K562 (cell line): ENCODE data around the gene NFIC. TPM values are rescaled to one million over a fixed set of nuclear protein-coding genes. Genes with fewer than 3 reads are reported as not detected.
A peak's percentile ranks its signal among the peaks of the same experiment; 100 is the strongest.

Experiments used
- CBX3 ChIP-seq, 2 experiments: IDR thresholded peaks; 1 replicate in 1 of 2; 2 replicates in 1 of 2; pipeline ENCODE4 v1.6.1; 2012; ENCODE audit warnings: inconsistent platforms in 2 of 2, low read length in 2 of 2, borderline replicate concordance in 1 of 2, control low read depth in 1 of 2
- CHD1 ChIP-seq: fragments of 200-600 bp; sonication (generic); IDR thresholded peaks from one replicate; pipeline ENCODE4 v1.6.1; 2012; ENCODE audit warnings: mild to moderate bottlenecking, moderate library complexity, low read length, inconsistent platforms
- ERF ChIP-seq: fragments of 450-650 bp; formaldehyde crosslinking; IDR thresholded peaks from 2 replicates; pipeline ENCODE4 v1.4.0; 2020; ENCODE audit warnings: mild to moderate bottlenecking, mixed read lengths
- FOXK1 ChIP-seq: sonication (generic); formaldehyde crosslinking; IDR thresholded peaks from 2 replicates; pipeline ENCODE4 v1.8.0; 2022; ENCODE audit warnings: missing genetic modification reagents, mild to moderate bottlenecking, borderline replicate concordance
- HLTF ChIP-seq: fragments of 450-650 bp; IDR thresholded peaks from 2 replicates; pipeline ENCODE4 v1.6.1; 2016
- HMGN3 ChIP-seq: IDR thresholded peaks from 2 replicates; pipeline ENCODE4 v1.6.1; 2011; ENCODE audit warnings: borderline replicate concordance, low read depth, mild to moderate bottlenecking, mixed read lengths, low read length; ENCODE audit not compliant: insufficient read length; ENCODE audit errors: extremely low read depth
- HNRNPH1 ChIP-seq: fragments of 200-400 bp; formaldehyde crosslinking; optimal IDR thresholded peaks from 2 replicates; pipeline ENCODE3; 2017; ENCODE audit warnings: low read depth, mild to moderate bottlenecking, low read length, moderate library complexity
- JUND ChIP-seq, 2 experiments: IDR thresholded peaks; 2 replicates in 1 of 2; 3 replicates in 1 of 2; pipeline ENCODE4 v1.6.1; 2011; ENCODE audit warnings: borderline replicate concordance in 2 of 2, low read depth in 2 of 2, low read length in 2 of 2, improper control_type of control experiment in 1 of 2, missing biosample characterization in 1 of 2, missing genetic modification characterization in 1 of 2, missing genetic modification reagents in 1 of 2
- MBD2 ChIP-seq: sonication (generic); IDR thresholded peaks from 2 replicates; pipeline ENCODE4 v1.6.1; 2016; ENCODE audit warnings: low read depth, borderline replicate concordance
- NELFE ChIP-seq: IDR thresholded peaks from 2 replicates; pipeline ENCODE4 v1.6.1; 2011; ENCODE audit warnings: mild to moderate bottlenecking; ENCODE audit not compliant: insufficient read depth, insufficient read length
- PCBP2 ChIP-seq: fragments of 200-400 bp; formaldehyde crosslinking; IDR thresholded peaks from 2 replicates; pipeline ENCODE4 v1.6.1; 2018; ENCODE audit warnings: low read length, low read depth, mild to moderate bottlenecking, moderate library complexity; ENCODE audit not compliant: poor library complexity, severe bottlenecking
- PHF20 ChIP-seq: fragments of 450-650 bp; IDR thresholded peaks from 2 replicates; pipeline ENCODE4 v1.6.1; 2018; ENCODE audit not compliant: partially characterized antibody
- SMARCA4 ChIP-seq: fragments of 450-650 bp; IDR thresholded peaks from 2 replicates; pipeline ENCODE4 v1.6.1; 2016
- TCF7L2 ChIP-seq: fragments of 150-350 bp; IDR thresholded peaks from 2 replicates; pipeline ENCODE4 v1.6.1; 2016; ENCODE audit warnings: low read depth, mild to moderate bottlenecking, low read length, moderate library complexity
- ZNF644 ChIP-seq: fragments of 200-800 bp; sonication (Bioruptor generic); IDR thresholded peaks from 2 replicates; pipeline ENCODE4 v1.6.1; 2016; ENCODE audit warnings: low read depth, missing genetic modification characterization, missing compliant biosample characterization
- polyA plus RNA-seq, 8 experiments: library from polyadenylated mRNA; depleted of rRNA in 4 of 8; stranded (reverse) in 5 of 8; unstranded in 3 of 8; fragments of >200 nt; fragmentation: Nextera tagmentation in 2 of 8; fragmentation: Illumina TruSeq in 1 of 8; extraction: Ambion mirVana in 2 of 8; extraction: Trizol in 1 of 8; gene quantifications; 2 replicates each; pipeline versions ENCODE4 v1.2.1 to v1.2.3, GENCODE V29; 2011 to 2014; ENCODE audit warnings: inconsistent platforms in 1 of 8, missing spikeins in 1 of 8
- total RNA-seq, 7 experiments: library from RNA; depleted of rRNA in 6 of 7; stranded (reverse); fragments of >200 nt in 6 of 7; fragmentation: Illumina TruSeq in 2 of 7; extraction: Trizol in 2 of 7; gene quantifications; 2 replicates each; pipeline versions ENCODE4 v1.2.1 to v1.2.3, GENCODE V29; 2011 to 2021; ENCODE audit warnings: low replicate concordance in 1 of 7
- TF ChIP-seq, protein P1 (sequence below): fragments of 250-450 bp; sonication (Bioruptor Pico); IDR thresholded peaks from 2 replicates; pipeline ENCODE4 v1.8.0; 2021; ENCODE audit warnings: moderate library complexity, mild to moderate bottlenecking, inconsistent platforms
- TF ChIP-seq, protein P2 (sequence below): sonication (generic); formaldehyde crosslinking; IDR thresholded peaks from 2 replicates; pipeline ENCODE4 v1.8.1; 2023; ENCODE audit warnings: mild to moderate bottlenecking, missing genetic modification reagents, moderate library complexity
- TF ChIP-seq, protein P3 (sequence below): fragments of 150-350 bp; IDR thresholded peaks from 2 replicates; pipeline ENCODE4 v1.6.1; 2014; ENCODE audit warnings: low read depth, mild to moderate bottlenecking, low read length, borderline replicate concordance
- TF ChIP-seq, protein P4 (sequence below): sonication (generic); formaldehyde crosslinking; IDR thresholded peaks from 2 replicates; pipeline ENCODE4 v1.8.0; 2022; ENCODE audit warnings: missing genetic modification reagents, mild to moderate bottlenecking, moderate library complexity, borderline replicate concordance

The NFIC gene
- total and polyA plus RNA-seq, 9 of the 15 experiments (the other 6 are each of a cell fraction or from before 2014, with no cell fraction given), result 0.71 to 62.1 (median 6.9) TPM

DNA sequence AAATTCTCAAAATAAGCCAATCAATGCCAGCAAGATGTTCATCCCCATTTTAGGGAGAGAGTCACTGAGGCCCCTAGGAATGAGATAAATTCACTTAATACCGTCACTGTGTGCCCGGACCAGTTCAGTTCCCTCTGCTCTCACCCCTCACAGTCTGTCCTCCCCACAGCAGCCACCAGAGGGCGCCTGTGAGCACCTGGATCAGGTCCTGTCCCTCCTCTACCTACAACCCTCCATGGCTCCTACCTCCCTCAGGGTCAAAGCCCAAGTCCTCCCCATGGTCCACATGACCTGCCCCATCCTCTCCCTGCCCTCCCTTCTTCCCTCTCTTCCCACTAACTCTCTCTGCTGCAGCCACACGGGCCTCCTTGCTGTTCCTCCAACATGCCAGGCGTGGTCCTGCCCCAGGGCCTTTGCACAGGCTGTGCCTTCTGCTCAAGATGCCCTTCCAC lies 42.0 kb upstream of the NFIC start (continued):
- TF ChIP-seq HLTF (peak; percentile 71; the same call in 1 of the 2 replicates), CBX3 (IDR thresholded peaks at IDR 0.05; ENCODE audit: borderline replicate concordance in 1 of 2, low read length in 2 of 2) (peak in 1 of 2 experiments; percentile 41; a peak in 1 of 3 replicates), CHD1 (no peak), SMARCA4 (no peak), HNRNPH1 (no peak), TCF7L2 (no peak), MBD2 (no peak), FOXK1 (CRISPR knock-in tag) (no peak), PHF20 (no peak), ZNF644 (tag) (no peak), JUND (IDR thresholded peaks at IDR 0.05; ENCODE audit: borderline replicate concordance, low read depth, low read length) (peak; percentile 29; the same call in 1 of the 2 replicates), JUND (tag; IDR thresholded peaks at IDR 0.05; ENCODE audit: borderline replicate concordance, low read depth, low read length) (no peak), PCBP2 (no peak), NELFE (no peak), HMGN3 (no peak), ERF (CRISPR knock-in tag) (no peak)
- TF ChIP-seq, protein P1, sequence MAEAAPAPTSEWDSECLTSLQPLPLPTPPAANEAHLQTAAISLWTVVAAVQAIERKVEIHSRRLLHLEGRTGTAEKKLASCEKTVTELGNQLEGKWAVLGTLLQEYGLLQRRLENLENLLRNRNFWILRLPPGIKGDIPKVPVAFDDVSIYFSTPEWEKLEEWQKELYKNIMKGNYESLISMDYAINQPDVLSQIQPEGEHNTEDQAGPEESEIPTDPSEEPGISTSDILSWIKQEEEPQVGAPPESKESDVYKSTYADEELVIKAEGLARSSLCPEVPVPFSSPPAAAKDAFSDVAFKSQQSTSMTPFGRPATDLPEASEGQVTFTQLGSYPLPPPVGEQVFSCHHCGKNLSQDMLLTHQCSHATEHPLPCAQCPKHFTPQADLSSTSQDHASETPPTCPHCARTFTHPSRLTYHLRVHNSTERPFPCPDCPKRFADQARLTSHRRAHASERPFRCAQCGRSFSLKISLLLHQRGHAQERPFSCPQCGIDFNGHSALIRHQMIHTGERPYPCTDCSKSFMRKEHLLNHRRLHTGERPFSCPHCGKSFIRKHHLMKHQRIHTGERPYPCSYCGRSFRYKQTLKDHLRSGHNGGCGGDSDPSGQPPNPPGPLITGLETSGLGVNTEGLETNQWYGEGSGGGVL, result no peak
- TF ChIP-seq, protein P2, sequence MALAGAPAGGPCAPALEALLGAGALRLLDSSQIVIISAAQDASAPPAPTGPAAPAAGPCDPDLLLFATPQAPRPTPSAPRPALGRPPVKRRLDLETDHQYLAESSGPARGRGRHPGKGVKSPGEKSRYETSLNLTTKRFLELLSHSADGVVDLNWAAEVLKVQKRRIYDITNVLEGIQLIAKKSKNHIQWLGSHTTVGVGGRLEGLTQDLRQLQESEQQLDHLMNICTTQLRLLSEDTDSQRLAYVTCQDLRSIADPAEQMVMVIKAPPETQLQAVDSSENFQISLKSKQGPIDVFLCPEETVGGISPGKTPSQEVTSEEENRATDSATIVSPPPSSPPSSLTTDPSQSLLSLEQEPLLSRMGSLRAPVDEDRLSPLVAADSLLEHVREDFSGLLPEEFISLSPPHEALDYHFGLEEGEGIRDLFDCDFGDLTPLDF (CRISPR knock-in tag), result no peak
- TF ChIP-seq, protein P3, sequence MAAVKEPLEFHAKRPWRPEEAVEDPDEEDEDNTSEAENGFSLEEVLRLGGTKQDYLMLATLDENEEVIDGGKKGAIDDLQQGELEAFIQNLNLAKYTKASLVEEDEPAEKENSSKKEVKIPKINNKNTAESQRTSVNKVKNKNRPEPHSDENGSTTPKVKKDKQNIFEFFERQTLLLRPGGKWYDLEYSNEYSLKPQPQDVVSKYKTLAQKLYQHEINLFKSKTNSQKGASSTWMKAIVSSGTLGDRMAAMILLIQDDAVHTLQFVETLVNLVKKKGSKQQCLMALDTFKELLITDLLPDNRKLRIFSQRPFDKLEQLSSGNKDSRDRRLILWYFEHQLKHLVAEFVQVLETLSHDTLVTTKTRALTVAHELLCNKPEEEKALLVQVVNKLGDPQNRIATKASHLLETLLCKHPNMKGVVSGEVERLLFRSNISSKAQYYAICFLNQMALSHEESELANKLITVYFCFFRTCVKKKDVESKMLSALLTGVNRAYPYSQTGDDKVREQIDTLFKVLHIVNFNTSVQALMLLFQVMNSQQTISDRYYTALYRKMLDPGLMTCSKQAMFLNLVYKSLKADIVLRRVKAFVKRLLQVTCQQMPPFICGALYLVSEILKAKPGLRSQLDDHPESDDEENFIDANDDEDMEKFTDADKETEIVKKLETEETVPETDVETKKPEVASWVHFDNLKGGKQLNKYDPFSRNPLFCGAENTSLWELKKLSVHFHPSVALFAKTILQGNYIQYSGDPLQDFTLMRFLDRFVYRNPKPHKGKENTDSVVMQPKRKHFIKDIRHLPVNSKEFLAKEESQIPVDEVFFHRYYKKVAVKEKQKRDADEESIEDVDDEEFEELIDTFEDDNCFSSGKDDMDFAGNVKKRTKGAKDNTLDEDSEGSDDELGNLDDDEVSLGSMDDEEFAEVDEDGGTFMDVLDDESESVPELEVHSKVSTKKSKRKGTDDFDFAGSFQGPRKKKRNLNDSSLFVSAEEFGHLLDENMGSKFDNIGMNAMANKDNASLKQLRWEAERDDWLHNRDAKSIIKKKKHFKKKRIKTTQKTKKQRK, result no peak
- TF ChIP-seq, protein P4, sequence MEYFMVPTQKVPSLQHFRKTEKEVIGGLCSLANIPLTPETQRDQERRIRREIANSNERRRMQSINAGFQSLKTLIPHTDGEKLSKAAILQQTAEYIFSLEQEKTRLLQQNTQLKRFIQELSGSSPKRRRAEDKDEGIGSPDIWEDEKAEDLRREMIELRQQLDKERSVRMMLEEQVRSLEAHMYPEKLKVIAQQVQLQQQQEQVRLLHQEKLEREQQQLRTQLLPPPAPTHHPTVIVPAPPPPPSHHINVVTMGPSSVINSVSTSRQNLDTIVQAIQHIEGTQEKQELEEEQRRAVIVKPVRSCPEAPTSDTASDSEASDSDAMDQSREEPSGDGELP (CRISPR knock-in tag), result no peak
